ENCODE data around the gene NEMF. TPM values are rescaled to one million over a fixed set of nuclear protein-coding genes. Genes with fewer than 3 reads are reported as not detected.
A peak's percentile ranks its signal among the peaks of the same experiment; 100 is the strongest.
"Not testable (repeated sequence)": the region's sequence is repeated elsewhere in the genome, so short reads cannot be mapped to it uniquely, and the experiment has no call there.

The NEMF gene
- total RNA-seq, 1 experiment from 2014 or later = 50.1 TPM

DNA sequence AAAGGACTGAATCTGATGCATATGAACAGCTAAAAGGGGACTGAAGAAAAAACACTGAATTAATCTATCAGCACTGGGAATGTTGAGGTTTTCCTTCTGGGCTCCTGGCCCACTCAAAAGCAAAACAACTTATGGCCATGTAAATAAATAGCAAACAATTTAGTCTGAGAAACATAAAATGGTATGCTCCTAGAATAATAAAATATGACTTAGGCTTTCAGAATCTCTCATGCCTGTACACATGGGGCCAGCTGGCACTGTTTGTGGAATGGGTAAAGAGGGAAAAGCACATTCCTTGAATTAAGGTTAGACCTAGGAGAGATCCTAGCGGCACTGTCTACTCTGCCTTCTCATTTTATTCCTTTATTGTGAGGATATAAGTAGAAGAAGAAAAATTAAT lies 78.5 kb downstream of the NEMF start (continued):
- TF ChIP-seq ATF2 (CRISPR knock-in tag; IDR thresholded peaks at IDR 0.05; ENCODE audit: borderline replicate concordance, low read depth) (no peak), GTF2I (CRISPR knock-in tag; conservative IDR thresholded peaks at IDR 0.05) (no peak), ZNF423 (CRISPR knock-in tag; IDR thresholded peaks at IDR 0.05) (no peak), NR1H2 (CRISPR knock-in tag; IDR thresholded peaks at IDR 0.05) (no peak), E2F4 (CRISPR knock-in tag; IDR thresholded peaks at IDR 0.05; ENCODE audit: borderline replicate concordance, low read depth) (no peak)
- TF ChIP-seq, protein P1, sequence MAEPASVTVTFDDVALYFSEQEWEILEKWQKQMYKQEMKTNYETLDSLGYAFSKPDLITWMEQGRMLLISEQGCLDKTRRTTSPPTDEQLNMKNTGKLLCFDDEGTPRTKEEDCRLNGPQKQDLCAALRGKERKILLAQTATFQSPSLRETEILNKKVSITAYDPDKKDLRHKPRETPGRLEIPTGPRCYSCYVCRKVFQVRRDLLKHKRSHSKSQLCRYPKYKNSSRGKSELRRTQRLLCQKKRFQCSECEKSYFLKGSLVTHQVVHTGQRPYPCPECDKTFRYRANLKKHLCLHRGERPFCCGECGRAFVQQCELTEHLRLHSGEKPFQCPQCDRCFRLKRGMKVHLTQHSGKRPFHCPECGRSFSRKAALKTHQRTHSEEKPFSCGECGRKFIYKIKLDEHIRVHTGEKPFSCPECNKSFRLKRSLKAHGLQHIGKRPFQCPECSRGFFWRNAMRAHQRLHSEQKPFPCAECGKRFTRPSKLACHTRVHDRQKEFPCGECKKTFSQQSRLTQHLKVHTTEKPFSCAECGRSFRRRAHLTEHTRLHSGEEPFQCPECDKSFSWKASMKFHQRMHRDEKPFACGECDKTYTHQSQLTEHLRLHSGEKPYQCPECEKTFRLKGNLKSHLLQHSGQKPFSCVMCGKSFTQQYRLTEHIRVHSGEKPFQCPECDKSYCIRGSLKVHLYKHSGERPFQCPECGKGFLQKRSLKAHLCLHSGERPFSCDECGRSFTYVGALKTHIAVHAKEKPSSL (CRISPR knock-in tag; conservative IDR thresholded peaks at IDR 0.05) = no peak

GRCh38 chr14:49771691-49772090 lies 80.9 kb downstream of the NEMF start:
- peaks cover 22% of the 10 kb centered on the region for H3K4me1 Mint-ChIP-seq
- not testable (repeated sequence) for H3K27me3 Mint-ChIP-seq (ENCODE audit: low read depth); H3K4me3 Mint-ChIP-seq; H3K27ac Mint-ChIP-seq; H3K36me3 Mint-ChIP-seq; H3K9me3 Mint-ChIP-seq; ATAC-seq; DNase-seq (ENCODE audit: low spot score)
- ChIA-PET POLR2A (interaction anchor here (0.7 kb wide), 1 partner anchor 85 kb away, joined by 3 read pairs; no protein-coding TSS in a partner anchor), CTCF (interaction anchor here (0.7 kb wide), 1 partner anchor 138 kb away, joined by 3 read pairs; no protein-coding TSS in a partner anchor)

DNA sequence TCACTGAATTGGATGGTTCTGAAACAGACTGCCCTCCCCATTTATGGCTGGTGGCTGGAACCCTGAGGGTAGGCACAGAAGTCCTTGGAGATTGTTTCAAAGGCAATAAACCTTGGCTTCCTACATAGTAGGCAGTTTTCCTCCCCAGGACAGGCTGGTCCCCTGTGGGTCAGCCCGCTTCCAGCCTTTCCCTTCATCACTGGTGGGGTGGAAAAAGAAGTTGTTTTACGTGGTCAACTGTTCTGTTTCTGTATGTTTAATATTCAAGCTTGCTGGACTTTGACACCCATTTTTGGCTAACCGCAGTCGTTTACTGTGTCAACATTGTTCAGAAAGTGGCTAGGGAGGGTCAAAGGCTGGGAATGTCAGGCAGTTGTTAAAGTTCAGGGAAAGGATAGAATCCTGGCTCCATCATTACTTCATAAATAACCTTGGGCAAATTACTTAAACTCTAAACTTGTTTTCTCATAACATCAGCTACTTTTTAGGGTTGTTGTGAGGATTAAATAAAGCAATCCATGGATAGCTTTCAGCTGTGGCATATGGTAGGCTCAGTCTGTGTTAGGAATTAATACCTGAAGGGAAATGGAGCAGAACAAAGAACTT lies 82.3 kb downstream of the NEMF start:
- H3K4me3 Mint-ChIP-seq = no peak overlapping the region
- POLR2A ChIA-PET = no interaction called here
- CTCF ChIA-PET = interaction anchor here (3.1 kb wide), 1 partner anchor 136 kb away, joined by 23 read pairs; no protein-coding TSS in a partner anchor
- ATAC-seq (no peak), DNase-seq (ENCODE audit: low spot score) (no peak)
- H3K9me3 Mint-ChIP-seq = no peaks in the 10 kb centered on the region
- H3K36me3 Mint-ChIP-seq = peaks cover 6% of the 10 kb centered on the region
- no peaks in the 10 kb centered on the region for H3K27me3 Mint-ChIP-seq (ENCODE audit: low read depth)
- no peak for TF ChIP-seq STAT6 (CRISPR knock-in tag; conservative IDR thresholded peaks at IDR 0.05; ENCODE audit: low read depth)
- peak; percentile 16; the same call in 1 of the 2 replicates for TF ChIP-seq GABPB1 (CRISPR knock-in tag; IDR thresholded peaks at IDR 0.05)
- peaks cover 24% of the 10 kb centered on the region for H3K4me1 Mint-ChIP-seq
- H3K27ac Mint-ChIP-seq = peak overlapping the region; percentile 35

DNA sequence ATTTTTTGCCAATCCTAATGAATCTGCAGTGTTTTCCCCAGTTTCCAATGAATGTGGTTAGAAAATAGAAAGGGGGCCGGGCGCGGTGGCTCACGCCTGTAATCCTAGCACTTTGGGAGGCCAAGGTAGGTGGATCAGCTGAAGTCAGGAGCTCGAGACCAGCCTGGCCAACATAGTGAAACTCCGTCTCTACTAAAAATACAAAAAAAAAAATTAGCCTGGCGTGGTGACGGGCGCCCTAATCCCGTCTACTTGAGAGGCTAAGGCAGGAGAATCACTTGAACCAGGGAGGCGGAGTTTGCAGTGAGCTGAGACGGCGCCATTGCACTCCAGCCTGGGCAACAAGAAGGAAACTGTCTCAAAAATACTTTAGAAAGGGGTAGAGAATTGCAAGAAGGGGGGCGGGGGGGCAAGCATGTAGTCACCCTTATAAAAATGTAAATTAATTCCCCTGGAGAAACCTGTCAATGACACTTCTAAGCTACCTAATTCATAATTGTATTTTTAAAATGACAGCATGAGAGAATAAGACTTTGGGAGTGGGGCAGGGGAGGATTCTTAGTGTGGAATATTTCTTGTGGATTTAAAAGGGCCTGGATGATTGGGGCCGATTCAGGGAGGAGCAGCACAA lies 82.9 kb downstream of the NEMF start:
- Mint-ChIP-seq H3K4me3 (peak overlapping the region; percentile 98), H3K9me3 (no peaks in the 10 kb centered on the region), H3K4me1 (peaks cover 24% of the 10 kb centered on the region), H3K27me3 (ENCODE audit: low read depth) (no peaks in the 10 kb centered on the region), H3K36me3 (peaks cover under 1% of the 10 kb centered on the region), H3K27ac (peak overlapping the region; percentile 100)
- CTCF ChIA-PET = interaction anchor here (2.5 to 3.1 kb wide), 2 partner anchors 92 to 136 kb away, joined by 7 to 23 read pairs; no protein-coding TSS in a partner anchor
- ATAC-seq (no peak), DNase-seq (ENCODE audit: low spot score) (no peak)
- POLR2A ChIA-PET = interaction anchor here (3.0 to 3.3 kb wide), 2 partner anchors 135 to 149 kb away, joined by 17 to 25 read pairs; partner anchors contain the start of genes DNAAF2, MGAT2 and RPL36AL
- no peak for TF ChIP-seq TEAD4 (CRISPR knock-in tag; IDR thresholded peaks at IDR 0.05)
- no peak for TF ChIP-seq AR (CRISPR knock-in tag; IDR thresholded peaks at IDR 0.05)
- TF ChIP-seq CDX4 (CRISPR knock-in tag; IDR thresholded peaks at IDR 0.05; ENCODE audit: borderline replicate concordance) = no peak
- TF ChIP-seq GRHL2 (CRISPR knock-in tag; IDR thresholded peaks at IDR 0.05; ENCODE audit: insufficient replicate concordance, severe bottlenecking) = no peak
- TF ChIP-seq, protein P2, sequence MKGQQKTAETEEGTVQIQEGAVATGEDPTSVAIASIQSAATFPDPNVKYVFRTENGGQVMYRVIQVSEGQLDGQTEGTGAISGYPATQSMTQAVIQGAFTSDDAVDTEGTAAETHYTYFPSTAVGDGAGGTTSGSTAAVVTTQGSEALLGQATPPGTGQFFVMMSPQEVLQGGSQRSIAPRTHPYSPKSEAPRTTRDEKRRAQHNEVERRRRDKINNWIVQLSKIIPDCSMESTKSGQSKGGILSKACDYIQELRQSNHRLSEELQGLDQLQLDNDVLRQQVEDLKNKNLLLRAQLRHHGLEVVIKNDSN (CRISPR knock-in tag; IDR thresholded peaks at IDR 0.05) = no peak
